Left lung (tissue), 10 donors: ENCODE results near the gene IKZF3. TPM values are rescaled to one million over a fixed set of nuclear protein-coding genes. Genes with fewer than 3 reads are reported as not detected.
A peak's percentile ranks its signal among the peaks of the same experiment; 100 is the strongest.
"Not testable (repeated sequence)": the region's sequence is repeated elsewhere in the genome, so short reads cannot be mapped to it uniquely, and the experiment has no call there.

Experiments used
- ATAC-seq: fragments of 200-7000 bp; cut with Tn5 transposase; one replicate; pipeline ENCODE4 v1.9.1; 2020; ENCODE audit warnings: moderate library complexity
- DNase-seq, 4 donors: peaks; one replicate each; pipeline ENCODE4 v3.0.0-alpha.2; 2013 to 2020
- H3K27ac ChIP-seq, 2 donors: fragments of 200-600 bp; sonication (generic) in 1 of 2; one replicate each; pipeline versions ENCODE4 v1.5.0 to v1.8.0; 2020 to 2021
- H3K27me3 ChIP-seq, 2 donors: fragments of 200-600 bp; sonication (generic) in 1 of 2; one replicate each; pipeline versions ENCODE4 v1.5.0 to v1.8.0; 2020 to 2021
- H3K36me3 ChIP-seq, 2 donors: fragments of 200-600 bp; sonication (generic) in 1 of 2; one replicate each; pipeline versions ENCODE4 v1.5.0 to v1.8.0; 2020 to 2021
- H3K4me1 ChIP-seq, 2 donors: fragments of 200-600 bp; one replicate each; pipeline ENCODE4 v1.8.0; 2021
- H3K4me3 ChIP-seq, 2 donors: fragments of 200-600 bp; sonication (generic) in 1 of 2; one replicate each; pipeline versions ENCODE4 v1.5.0 to v1.8.0; 2020 to 2021; ENCODE audit warnings: mild to moderate bottlenecking in 1 of 2
- H3K9me3 ChIP-seq, 2 donors: fragments of 200-600 bp; sonication (generic) in 1 of 2; one replicate each; pipeline versions ENCODE4 v1.5.0 to v1.8.0; 2020 to 2021
- CTCF ChIP-seq, 2 donors: fragments of 200-600 bp; sonication (generic) in 1 of 2; IDR thresholded peaks; one replicate each; pipeline versions ENCODE4 v1.5.0 to v1.8.0; 2021; ENCODE audit warnings: antibody characterized with exemption in 2 of 2
- intact Hi-C, 2 donors: fragments of 100-400 bp; cut with DNase I; formaldehyde crosslinking; loops; one replicate each; pipeline versions ENCODE4 v1.11.2 to v1.14.2; 2022
- polyA plus RNA-seq, 6 donors: library from polyadenylated mRNA; unstranded; fragments of 120-200 nt; gene quantifications; one replicate each; pipeline ENCODE4 v1.2.1, GENCODE V29; 2013; ENCODE audit not compliant: insufficient read length in 6 of 6
- total RNA-seq, 2 donors: library from RNA; stranded (reverse); fragmentation: NEBNext Ultra II Directional; extraction: Animal tissue kit (Norgen Biotek cat#: 25700); gene quantifications; one replicate each; pipeline ENCODE4 v1.2.1, GENCODE V29; 2021
- donor health status: DM: no; HTN: yes; CAD: no.
- donor health status: DM: no; HTN: no; CAD: no.

Gene IKZF3
- total and polyA plus RNA-seq, 8 donors, result 1.2 to 6.6 (median 1.7) TPM

- no peak for TF ChIP-seq CTCF (IDR thresholded peaks at IDR 0.05)
- intact Hi-C loops, result no loop called here
- Histone ChIP-seq H3K9me3 (no peaks in the 10 kb centered on the region), H3K4me3 (no peak overlapping the region), H3K27me3 (no peaks in the 10 kb centered on the region), H3K36me3 (no peaks in the 10 kb centered on the region), H3K27ac (no peak overlapping the region), H3K4me1 (no peaks in the 10 kb centered on the region)
- ATAC-seq (peak; percentile 57), DNase-seq (peak in 2 of 4 donors; percentile 4 to 51)
Measured at GRCh38 chr17:39899215-39899614, 35.1 kb upstream of the IKZF3 start.

- Histone ChIP-seq H3K9me3 (no peaks in the 10 kb centered on the region), H3K27me3 (no peaks in the 10 kb centered on the region), H3K27ac (no peak overlapping the region), H3K36me3 (no peaks in the 10 kb centered on the region), H3K4me3 (no peak overlapping the region), H3K4me1 (no peaks in the 10 kb centered on the region)
- no peak for TF ChIP-seq CTCF (IDR thresholded peaks at IDR 0.05)
- no peak for ATAC-seq
- DNase-seq, result no peak
- intact Hi-C loops, result no loop called here
Measured at GRCh38 chr17:39898088-39898487, 34.0 kb upstream of the IKZF3 start.

DNA sequence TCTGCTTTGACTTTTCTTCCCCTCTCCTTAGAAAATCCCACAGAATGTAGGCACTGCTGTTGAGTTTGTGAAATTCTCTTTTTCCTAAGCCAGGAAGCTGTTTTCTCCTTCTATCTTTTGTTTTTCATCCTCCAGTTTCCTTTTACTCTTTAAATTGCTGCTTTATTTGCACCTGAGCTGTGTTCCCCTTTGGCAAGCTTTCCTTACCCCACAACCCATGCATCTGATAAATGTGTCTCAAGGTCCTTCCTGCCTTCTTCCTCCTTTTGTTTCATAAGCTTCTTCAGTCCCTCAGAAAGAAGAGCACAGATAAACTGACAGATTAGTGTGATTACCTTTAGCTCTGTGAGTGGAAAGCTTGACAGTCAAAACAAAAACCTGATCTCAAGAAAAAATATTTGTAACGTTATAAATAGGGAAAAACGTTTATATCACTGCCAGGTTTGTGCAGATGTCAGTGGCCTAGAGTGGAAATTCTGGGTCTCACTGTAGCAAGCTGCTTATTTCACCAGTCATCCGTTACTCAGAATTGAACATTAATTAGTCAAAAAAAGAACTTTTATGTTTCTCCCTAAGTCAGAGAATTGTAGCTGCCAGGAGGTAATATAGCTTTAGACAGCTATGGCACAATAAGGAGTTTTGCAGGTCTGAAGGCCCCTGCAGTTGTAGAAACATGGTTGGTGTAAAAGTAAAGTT is 30.7 kb upstream of the IKZF3 start:
- intact Hi-C loops, result no loop called here
- Histone ChIP-seq H3K27ac (no peak overlapping the region), H3K36me3 (no peaks in the 10 kb centered on the region), H3K4me3 (no peak overlapping the region), H3K9me3 (no peaks in the 10 kb centered on the region), H3K4me1 (no peaks in the 10 kb centered on the region), H3K27me3 (peaks cover 0 to 17% of the 10 kb centered on the region in 2 donors)
- no peak for DNase-seq
- ATAC-seq, result no peak
- TF ChIP-seq CTCF (IDR thresholded peaks at IDR 0.05), result no peak

DNA sequence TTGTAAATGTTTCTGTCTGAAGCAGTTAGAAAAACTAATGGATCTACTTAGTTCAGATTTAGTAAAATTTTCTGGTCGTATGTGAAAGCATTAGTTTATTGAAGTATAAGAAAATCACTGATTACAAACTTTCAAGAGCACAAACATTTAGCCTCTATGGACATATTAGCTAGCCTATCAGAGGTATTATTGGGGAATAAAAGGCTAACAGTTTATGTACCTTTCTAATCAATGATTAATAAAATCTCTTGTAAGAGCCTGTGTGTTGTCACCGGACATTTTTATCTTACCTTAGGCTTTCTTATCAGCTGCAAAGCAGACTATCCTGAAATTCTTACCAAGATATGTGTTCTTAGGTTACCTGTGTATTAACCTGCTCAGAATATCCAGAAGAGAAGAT is 25.1 kb upstream of the IKZF3 start:
- H3K27me3 ChIP-seq, result peaks cover 0 to 29% of the 10 kb centered on the region in 2 donors
- intact Hi-C loops, result no loop called here
- ATAC-seq (no peak), DNase-seq (no peak)
- no peaks in the 10 kb centered on the region for H3K9me3 ChIP-seq
- H3K4me1 ChIP-seq, result no peaks in the 10 kb centered on the region
- H3K27ac ChIP-seq, result no peak overlapping the region
- no peak overlapping the region for H3K4me3 ChIP-seq
- no peaks in the 10 kb centered on the region for H3K36me3 ChIP-seq
- no peak for TF ChIP-seq CTCF (IDR thresholded peaks at IDR 0.05)

DNA sequence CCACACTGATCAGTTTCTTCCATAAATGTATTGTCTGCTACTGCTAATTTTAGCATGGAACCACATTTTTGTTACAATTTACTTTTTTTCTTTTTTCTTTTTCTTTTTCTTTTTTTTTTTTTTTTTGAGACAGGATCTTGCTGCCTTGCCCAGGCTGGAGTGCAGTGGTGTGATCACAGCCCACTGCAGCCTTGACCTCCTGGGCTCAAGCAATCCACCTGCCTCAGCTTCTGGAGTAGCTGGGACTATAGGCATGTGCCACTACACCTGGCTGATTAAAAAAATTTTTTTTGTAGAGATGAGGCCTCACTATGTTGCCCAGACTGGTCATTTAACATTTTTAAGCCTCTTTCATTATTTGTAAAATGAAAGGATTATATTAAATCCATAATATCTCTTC is 23.0 kb upstream of the IKZF3 start:
- intact Hi-C loops, result no loop called here
- DNase-seq, result no peak
- H3K9me3 ChIP-seq, result no peaks in the 10 kb centered on the region

DNA sequence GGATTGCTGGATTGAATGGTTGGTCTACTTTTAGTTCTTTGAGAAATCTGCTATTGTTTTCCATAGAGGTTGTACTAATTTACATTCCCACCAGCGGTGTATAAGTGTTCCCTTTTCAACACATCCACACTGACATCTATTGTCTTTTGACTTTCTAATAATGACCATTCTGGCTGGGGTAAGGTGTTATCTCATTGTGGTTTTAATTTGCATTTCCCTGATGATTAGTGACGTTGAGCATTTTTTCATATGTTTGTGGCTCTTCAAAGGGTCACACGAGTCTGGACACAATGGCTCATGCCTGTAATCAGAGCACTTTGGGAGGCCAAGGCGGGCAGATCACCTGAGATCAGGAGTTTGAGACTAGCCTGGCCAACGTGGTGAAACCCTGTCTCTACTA is 22.0 kb upstream of the IKZF3 start:
- peaks cover 0 to 20% of the 10 kb centered on the region in 2 donors for H3K27me3 ChIP-seq
- H3K4me1 ChIP-seq, H3K9me3 ChIP-seq, H3K27ac ChIP-seq, intact Hi-C loops, H3K36me3 ChIP-seq, DNase-seq, ATAC-seq, H3K4me3 ChIP-seq: not testable (repeated sequence)

More for the DNA sequence above, 23.0 kb upstream of the IKZF3 start:
- no peak for TF ChIP-seq CTCF (IDR thresholded peaks at IDR 0.05)
- no peak for ATAC-seq
- H3K4me3 ChIP-seq, result no peak overlapping the region
- H3K27ac ChIP-seq, result no peak overlapping the region
- no peaks in the 10 kb centered on the region for H3K4me1 ChIP-seq
- H3K36me3 ChIP-seq, result no peaks in the 10 kb centered on the region
- peaks cover 0 to 29% of the 10 kb centered on the region in 2 donors for H3K27me3 ChIP-seq
